ENCODE measurements around the gene XXYLT1. TPM values are rescaled to one million over a fixed set of nuclear protein-coding genes. Genes with fewer than 3 reads are reported as not detected.

XXYLT1 gene
- total RNA-seq, 2 experiments from 2014 or later: 3.1 to 3.7 TPM

- no peak overlapping the region for H3K4me3 ChIP-seq (ENCODE audit: low read length)
- Mint-ChIP-seq H3K4me3 (peak overlapping the region; percentile 38), H3K27ac (no peak overlapping the region), H3K4me1 (ENCODE audit: low read depth) (peaks cover 16% of the 10 kb centered on the region), H3K9me3 (no peaks in the 10 kb centered on the region), H3K27me3 (no peaks in the 10 kb centered on the region), H3K36me3 (ENCODE audit: low read depth) (peaks cover 4% of the 10 kb centered on the region)
- TF ChIP-seq CTCF (IDR thresholded peaks at IDR 0.05): no peak
- H3K27me3 ChIP-seq (ENCODE audit: control insufficient read depth in 1 of 2, insufficient read depth in 2 of 2, low read length in 2 of 2): no peaks in the 10 kb centered on the region
- ChIA-PET POLR2A (no interaction called here), CTCF (interaction anchor here (8.4 kb wide), 1 partner anchor 7 kb away, joined by 62 read pairs; the partner anchor contains the start of gene XXYLT1)
- intact Hi-C loops (cut with DNase I, micrococcal nuclease): loop anchor here (5.0 to 10.0 kb wide), 3 partner anchors 492 to 779 kb away; partner anchors contain the start of gene ATP13A3 (in 2 of the 2)
- H3K36me3 ChIP-seq (ENCODE audit: insufficient read depth, low read length): peaks cover 5% of the 10 kb centered on the region
- H3K4me1 ChIP-seq (ENCODE audit: insufficient read depth, low read length): peaks cover 29% of the 10 kb centered on the region
- no peak for ATAC-seq (ENCODE audit: poor library complexity)
- no peak for DNase-seq
- no peaks in the 10 kb centered on the region for H3K9me3 ChIP-seq (ENCODE audit: control insufficient read depth in 1 of 2, insufficient read depth in 1 of 2, low read length in 2 of 2)
- H3K27ac ChIP-seq (ENCODE audit: low read depth in 1 of 2, low read length in 2 of 2): no peak overlapping the region
Measured at GRCh38 chr3:195263925-195264600, 6.9 kb downstream of the XXYLT1 start.

- intact Hi-C loops (cut with DNase I, micrococcal nuclease): loop anchor here (5.0 to 10.0 kb wide), 3 partner anchors 491 to 779 kb away; partner anchors contain the start of gene ATP13A3 (in 2 of the 2)
- Histone ChIP-seq H3K4me3 (ENCODE audit: low read length) (no peak overlapping the region), H3K9me3 (ENCODE audit: control insufficient read depth in 1 of 2, insufficient read depth in 1 of 2, low read length in 2 of 2) (no peaks in the 10 kb centered on the region), H3K27ac (ENCODE audit: low read depth in 1 of 2, low read length in 2 of 2) (no peak overlapping the region), H3K36me3 (ENCODE audit: insufficient read depth, low read length) (peaks cover 5% of the 10 kb centered on the region), H3K4me1 (ENCODE audit: insufficient read depth, low read length) (peaks cover 29% of the 10 kb centered on the region), H3K27me3 (ENCODE audit: control insufficient read depth in 1 of 2, insufficient read depth in 2 of 2, low read length in 2 of 2) (no peaks in the 10 kb centered on the region)
- no peaks in the 10 kb centered on the region for H3K9me3 Mint-ChIP-seq
- no peak for TF ChIP-seq CTCF (IDR thresholded peaks at IDR 0.05)
- no peak for ATAC-seq (ENCODE audit: poor library complexity)
- H3K27me3 Mint-ChIP-seq: no peaks in the 10 kb centered on the region
- POLR2A ChIA-PET: interaction anchor here (1.4 kb wide), 1 partner anchor 591 kb away, joined by 3 read pairs; the partner anchor contains the start of gene LSG1
- no peak for DNase-seq
- H3K27ac Mint-ChIP-seq: no peak overlapping the region
- CTCF ChIA-PET: interaction anchor here (1.1 to 8.4 kb wide), 2 partner anchors 7 to 581 kb away, joined by 3 to 62 read pairs; partner anchors contain the start of gene XXYLT1
- H3K4me3 Mint-ChIP-seq: peak overlapping the region; percentile 13
- H3K36me3 Mint-ChIP-seq (ENCODE audit: low read depth): peaks cover 4% of the 10 kb centered on the region
- H3K4me1 Mint-ChIP-seq (ENCODE audit: low read depth): peaks cover 18% of the 10 kb centered on the region
Measured at GRCh38 chr3:195263193-195263924, 7.6 kb downstream of the XXYLT1 start.

- H3K27me3 ChIP-seq (ENCODE audit: control insufficient read depth in 1 of 2, insufficient read depth in 2 of 2, low read length in 2 of 2): no peaks in the 10 kb centered on the region
- no peak for DNase-seq
- no peak overlapping the region for H3K27ac ChIP-seq (ENCODE audit: low read depth in 1 of 2, low read length in 2 of 2)
- no peaks in the 10 kb centered on the region for H3K9me3 Mint-ChIP-seq
- H3K27me3 Mint-ChIP-seq: no peaks in the 10 kb centered on the region
- H3K9me3 ChIP-seq (ENCODE audit: control insufficient read depth in 1 of 2, insufficient read depth in 1 of 2, low read length in 2 of 2): no peaks in the 10 kb centered on the region
- peaks cover 35% of the 10 kb centered on the region for H3K4me1 ChIP-seq (ENCODE audit: insufficient read depth, low read length)
- peak overlapping the region; percentile 4 for H3K4me3 Mint-ChIP-seq
- TF ChIP-seq CTCF (IDR thresholded peaks at IDR 0.05): no peak
- peaks cover 22% of the 10 kb centered on the region for H3K4me1 Mint-ChIP-seq (ENCODE audit: low read depth)
- CTCF ChIA-PET: interaction anchor here (1.1 to 8.4 kb wide), 3 partner anchors 9 to 591 kb away, joined by 3 to 62 read pairs (median 3); partner anchors contain the start of gene XXYLT1
- no peak overlapping the region for H3K4me3 ChIP-seq (ENCODE audit: low read length)
- H3K36me3 ChIP-seq (ENCODE audit: insufficient read depth, low read length): peaks cover 2% of the 10 kb centered on the region
- no peak for ATAC-seq (ENCODE audit: poor library complexity)
- H3K27ac Mint-ChIP-seq: no peak overlapping the region
- POLR2A ChIA-PET: interaction anchor here (0.7 to 1.4 kb wide), 4 partner anchors 8 to 590 kb away, joined by 3 read pairs; partner anchors contain the start of genes LSG1 and XXYLT1
- peaks cover 4% of the 10 kb centered on the region for H3K36me3 Mint-ChIP-seq (ENCODE audit: low read depth)
- intact Hi-C loops (cut with DNase I, micrococcal nuclease): loop anchor here (5.0 to 10.0 kb wide), 3 partner anchors 490 to 777 kb away; partner anchors contain the start of gene ATP13A3 (in 2 of the 2)
Measured at GRCh38 chr3:195261925-195262324, 9.0 kb downstream of the XXYLT1 start.
